Measurements from ENCODE around the gene IL24.
"Not testable (repeated sequence)": the region's sequence is repeated elsewhere in the genome, so short reads cannot be mapped to it uniquely, and the experiment has no call there.

Gene IL24

GRCh38 chr1:206904423-206905142 lies 7.3 kb downstream of the IL24 start:
- no peak for DNase-seq (ENCODE audit: low read depth)

- DNase-seq (ENCODE audit: low read depth): peak; percentile 86
Measured at GRCh38 chr1:206905295-206906164, 8.3 kb downstream of the IL24 start.

GRCh38 chr1:206907304-206907991 lies 10.2 kb downstream of the IL24 start:
- no peak for DNase-seq (ENCODE audit: low read depth)

- no peak for DNase-seq (ENCODE audit: low read depth)
Measured at GRCh38 chr1:206908038-206908437, 10.8 kb downstream of the IL24 start.

- DNase-seq (ENCODE audit: low read depth): no peak
Measured at GRCh38 chr1:206909161-206909882, 12.1 kb downstream of the IL24 start.

- no peak for DNase-seq (ENCODE audit: low read depth)
Measured at GRCh38 chr1:206909883-206910318, 12.7 kb downstream of the IL24 start.

GRCh38 chr1:206911064-206911663 lies 13.9 kb downstream of the IL24 start:
- no peak for DNase-seq (ENCODE audit: low read depth)

- DNase-seq (ENCODE audit: low read depth): peak; percentile 41
Measured at GRCh38 chr1:206912445-206913095, 15.3 kb downstream of the IL24 start.

- DNase-seq (ENCODE audit: low read depth): no peak
Measured at GRCh38 chr1:206913766-206914537, 16.7 kb downstream of the IL24 start.

GRCh38 chr1:206915030-206915735 lies 17.9 kb downstream of the IL24 start:
- no peak for DNase-seq (ENCODE audit: low read depth)

- no peak for DNase-seq (ENCODE audit: low read depth)
Measured at GRCh38 chr1:206916000-206916709, 18.9 kb downstream of the IL24 start.

- DNase-seq (ENCODE audit: low read depth): no peak
Measured at GRCh38 chr1:206918076-206918475, 20.8 kb downstream of the IL24 start.

- no peak for DNase-seq (ENCODE audit: low read depth)
Measured at GRCh38 chr1:206921772-206922265, 24.6 kb downstream of the IL24 start, which contains the start of gene FCMR. Gene FCMR, minus strand, starts transcription at chr1:206921941. Its CDS starts 87 bp downstream, at chr1:206921854.

GRCh38 chr1:206922524-206922923 lies 25.3 kb downstream of the IL24 start:
- DNase-seq (ENCODE audit: low read depth): no peak

- no peak for DNase-seq (ENCODE audit: low read depth)
Measured at GRCh38 chr1:206923009-206923960, 26.0 kb downstream of the IL24 start.

- DNase-seq (ENCODE audit: low read depth): not testable (repeated sequence)
Measured at GRCh38 chr1:206923961-206924557, 26.8 kb downstream of the IL24 start.

GRCh38 chr1:206924592-206925105 lies 27.4 kb downstream of the IL24 start:
- no peak for DNase-seq (ENCODE audit: low read depth)
